K562 (cell line): ENCODE results near the gene EFCC1. TPM values are rescaled to one million over a fixed set of nuclear protein-coding genes. Genes with fewer than 3 reads are reported as not detected.

ENCODE experiments used
- BCLAF1 ChIP-seq, 2 experiments: fragments of 450-650 bp in 1 of 2; IDR thresholded peaks; 2 replicates each; pipeline ENCODE4 v1.6.1; 2011 to 2017; ENCODE audit warnings: low read depth in 2 of 2, antibody characterized with exemption in 1 of 2, borderline replicate concordance in 1 of 2, low read length in 1 of 2, mild to moderate bottlenecking in 1 of 2, mixed read lengths in 1 of 2; ENCODE audit not compliant: control insufficient read depth in 1 of 2
- CEBPG ChIP-seq, 3 experiments: fragments of 200-800 bp in 1 of 3; sonication (Bioruptor generic) in 1 of 3; sonication (generic) in 1 of 3; formaldehyde crosslinking in 1 of 3; IDR thresholded peaks in 2 of 3; conservative IDR thresholded peaks in 1 of 3; 2 replicates each; pipeline versions ENCODE4 v1.6.1 to v1.8.0; 2016 to 2022; ENCODE audit warnings: missing compliant biosample characterization in 2 of 3, missing genetic modification characterization in 2 of 3, mild to moderate bottlenecking in 1 of 3, missing genetic modification reagents in 1 of 3
- ZNF134 ChIP-seq: fragments of 250-450 bp; sonication (Bioruptor Pico); conservative IDR thresholded peaks from 2 replicates; pipeline ENCODE4 v1.4.0; 2020
- ZNF217 ChIP-seq: sonication (generic); formaldehyde crosslinking; IDR thresholded peaks from 2 replicates; pipeline ENCODE4 v1.8.0; 2022; ENCODE audit warnings: mild to moderate bottlenecking, missing genetic modification reagents
- ZNF436 ChIP-seq: fragments of 250-450, 450-650 bp; sonication (Bioruptor Pico); formaldehyde crosslinking; IDR thresholded peaks from 2 replicates; pipeline ENCODE4 v1.7.0; 2020; ENCODE audit warnings: mild to moderate bottlenecking
- ZNF592 ChIP-seq: fragments of 450-650 bp; IDR thresholded peaks from 2 replicates; pipeline ENCODE4 v1.6.1; 2017; ENCODE audit warnings: antibody characterized with exemption, mild to moderate bottlenecking
- polyA plus RNA-seq, 8 experiments: library from polyadenylated mRNA; depleted of rRNA in 4 of 8; stranded (reverse) in 5 of 8; unstranded in 3 of 8; fragments of >200 nt; fragmentation: Nextera tagmentation in 2 of 8; fragmentation: Illumina TruSeq in 1 of 8; extraction: Ambion mirVana in 2 of 8; extraction: Trizol in 1 of 8; gene quantifications; 2 replicates each; pipeline versions ENCODE4 v1.2.1 to v1.2.3, GENCODE V29; 2011 to 2014; ENCODE audit warnings: inconsistent platforms in 1 of 8, missing spikeins in 1 of 8
- total RNA-seq, 7 experiments: library from RNA; depleted of rRNA in 6 of 7; stranded (reverse); fragments of >200 nt in 6 of 7; fragmentation: Illumina TruSeq in 2 of 7; extraction: Trizol in 2 of 7; gene quantifications; 2 replicates each; pipeline versions ENCODE4 v1.2.1 to v1.2.3, GENCODE V29; 2011 to 2021; ENCODE audit warnings: low replicate concordance in 1 of 7

Gene EFCC1
- total and polyA plus RNA-seq, 9 of the 15 experiments (the other 6 are each of a cell fraction or from before 2014, with no cell fraction given) = not detected

- TF ChIP-seq BCLAF1 (IDR thresholded peaks at IDR 0.05; ENCODE audit: borderline replicate concordance in 1 of 2, control insufficient read depth in 1 of 2, low read depth in 2 of 2, low read length in 1 of 2) (no peak), ZNF436 (CRISPR knock-in tag) (no peak), ZNF134 (CRISPR knock-in tag) (no peak), CEBPG (CRISPR knock-in tag; IDR thresholded peaks at IDR 0.05) (no peak), CEBPG (tag; conservative IDR thresholded peaks at IDR 0.05 in 1 of 2, IDR thresholded peaks at IDR 0.05 in 1 of 2) (no peak), ZNF592 (no peak), ZNF217 (CRISPR knock-in tag) (no peak)
Observed at GRCh38 chr3:129040579-129041300, 39.6 kb downstream of the EFCC1 start (continued).
